ENCODE results near the gene AURKA. TPM values are rescaled to one million over a fixed set of nuclear protein-coding genes. Genes with fewer than 3 reads are reported as not detected.
A peak's percentile ranks its signal among the peaks of the same experiment; 100 is the strongest.

Gene AURKA
- total RNA-seq, 1 experiment from 2014 or later: 139 TPM

- Histone ChIP-seq H4K20me1 (ENCODE audit: low read length) (no peaks in the 10 kb centered on the region), H3K4me2 (ENCODE audit: low read length) (no peak overlapping the region), H3K27me3 (ENCODE audit: low read length) (peaks cover 24% of the 10 kb centered on the region; the same call in 1 of the 2 replicates), H3K4me1 (ENCODE audit: insufficient read depth, low read length) (no peaks in the 10 kb centered on the region), H3K27ac (ENCODE audit: low read length) (no peak overlapping the region), H3F3A (ENCODE audit: low read length, unreplicated experiment) (no peaks in the 10 kb centered on the region), H2AFZ (ENCODE audit: low read length) (no peak overlapping the region), H3K4me3 (ENCODE audit: low read length) (no peak overlapping the region), H3K36me3 (ENCODE audit: low read depth, low read length) (no peaks in the 10 kb centered on the region), H3K9me2 (replicated peaks; ENCODE audit: low read length) (no peaks in the 10 kb centered on the region), H3K9ac (ENCODE audit: low read length) (no peak overlapping the region), H3K9me3 (ENCODE audit: low read length) (no peaks in the 10 kb centered on the region), H3K79me2 (ENCODE audit: low read length) (no peaks in the 10 kb centered on the region)
- no TSS peak for BruUV-seq (replicated peaks)
- TF ChIP-seq EZH2phosphoT487 (IDR thresholded peaks at IDR 0.05; ENCODE audit: borderline replicate concordance, low read length) (no peak), EZH2 (IDR thresholded peaks at IDR 0.05; ENCODE audit: low read length, unreplicated experiment) (no peak), CTCF (conservative IDR thresholded peaks at IDR 0.05; ENCODE audit: low read depth, low read length) (no peak)
- intact Hi-C loops (cut with micrococcal nuclease): no loop called here
- DNase-seq (peak; percentile 57), ATAC-seq (no peak)
- ChIA-PET POLR2A (ENCODE audit: unreplicated experiment) (no interaction called here), CTCF (no interaction called here)
These were observed 63.2 kb downstream of the AURKA start for GRCh38 chr20:56328861-56329260.

DNA sequence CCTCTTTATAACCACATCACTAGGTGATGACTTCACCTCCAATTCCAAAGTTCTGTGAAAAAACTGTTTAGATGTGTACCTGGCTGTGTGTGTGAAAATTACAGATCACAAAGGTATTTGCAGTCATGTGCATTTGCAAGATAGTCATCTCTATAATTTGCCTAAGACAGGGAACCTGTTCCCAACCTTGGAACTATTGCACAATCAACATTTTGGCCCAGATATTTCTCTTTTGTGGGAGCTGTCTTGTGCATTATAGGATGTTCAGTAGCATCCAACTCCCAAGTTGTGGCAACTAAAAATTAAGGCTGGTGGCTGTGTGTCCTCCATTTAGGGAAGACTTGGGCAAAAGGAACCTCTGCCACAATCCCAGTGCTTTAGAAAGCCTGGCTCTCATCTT lies 67.2 kb downstream of the AURKA start:
- no peak for TF ChIP-seq CTCF (conservative IDR thresholded peaks at IDR 0.05; ENCODE audit: low read depth, low read length)
- no peak for TF ChIP-seq EZH2phosphoT487 (IDR thresholded peaks at IDR 0.05; ENCODE audit: borderline replicate concordance, low read length)
- TF ChIP-seq EZH2 (IDR thresholded peaks at IDR 0.05; ENCODE audit: low read length, unreplicated experiment): no peak
- no peaks in the 10 kb centered on the region for H3K9me2 ChIP-seq (replicated peaks; ENCODE audit: low read length)
- no peaks in the 10 kb centered on the region for H3K4me1 ChIP-seq (ENCODE audit: insufficient read depth, low read length)
- H3K27ac ChIP-seq (ENCODE audit: low read length): no peak overlapping the region
- no peak overlapping the region for H2AFZ ChIP-seq (ENCODE audit: low read length)
- no TSS peak for BruUV-seq (replicated peaks)
- intact Hi-C loops (cut with micrococcal nuclease): no loop called here
- H3F3A ChIP-seq (ENCODE audit: low read length, unreplicated experiment): no peaks in the 10 kb centered on the region
- peaks cover 39% of the 10 kb centered on the region; the same call in 1 of the 2 replicates for H3K27me3 ChIP-seq (ENCODE audit: low read length)
- H3K4me3 ChIP-seq (ENCODE audit: low read length): no peak overlapping the region
- H3K36me3 ChIP-seq (ENCODE audit: low read depth, low read length): no peaks in the 10 kb centered on the region
- H3K4me2 ChIP-seq (ENCODE audit: low read length): no peak overlapping the region
- no peaks in the 10 kb centered on the region for H4K20me1 ChIP-seq (ENCODE audit: low read length)
- no peak overlapping the region for H3K9ac ChIP-seq (ENCODE audit: low read length)
- DNase-seq (no peak), ATAC-seq (no peak)
- no peaks in the 10 kb centered on the region for H3K79me2 ChIP-seq (ENCODE audit: low read length)
- CTCF ChIA-PET: no interaction called here
- H3K9me3 ChIP-seq (ENCODE audit: low read length): no peaks in the 10 kb centered on the region
- POLR2A ChIA-PET (ENCODE audit: unreplicated experiment): no interaction called here

GRCh38 chr20:56323656-56324055 lies 68.4 kb downstream of the AURKA start:
- H3K27me3 ChIP-seq (ENCODE audit: low read length): peaks cover 39% of the 10 kb centered on the region; the same call in 1 of the 2 replicates
- H3K9me3 ChIP-seq (ENCODE audit: low read length): no peaks in the 10 kb centered on the region
- H2AFZ ChIP-seq (ENCODE audit: low read length): no peak overlapping the region
- ChIA-PET CTCF (no interaction called here), POLR2A (ENCODE audit: unreplicated experiment) (no interaction called here)
- H4K20me1 ChIP-seq (ENCODE audit: low read length): no peaks in the 10 kb centered on the region
- no peaks in the 10 kb centered on the region for H3K79me2 ChIP-seq (ENCODE audit: low read length)
- H3K4me1 ChIP-seq (ENCODE audit: insufficient read depth, low read length): no peaks in the 10 kb centered on the region
- TF ChIP-seq EZH2 (IDR thresholded peaks at IDR 0.05; ENCODE audit: low read length, unreplicated experiment) (no peak), CTCF (conservative IDR thresholded peaks at IDR 0.05; ENCODE audit: low read depth, low read length) (no peak), EZH2phosphoT487 (IDR thresholded peaks at IDR 0.05; ENCODE audit: borderline replicate concordance, low read length) (no peak)
- H3K9ac ChIP-seq (ENCODE audit: low read length): no peak overlapping the region
- intact Hi-C loops (cut with micrococcal nuclease): no loop called here
- DNase-seq (no peak), ATAC-seq (no peak)
- BruUV-seq (replicated peaks): no TSS peak
- no peaks in the 10 kb centered on the region for H3K36me3 ChIP-seq (ENCODE audit: low read depth, low read length)
- H3F3A ChIP-seq (ENCODE audit: low read length, unreplicated experiment): no peaks in the 10 kb centered on the region
- no peak overlapping the region for H3K27ac ChIP-seq (ENCODE audit: low read length)
- H3K4me2 ChIP-seq (ENCODE audit: low read length): no peak overlapping the region
- H3K9me2 ChIP-seq (replicated peaks; ENCODE audit: low read length): no peaks in the 10 kb centered on the region
- no peak overlapping the region for H3K4me3 ChIP-seq (ENCODE audit: low read length)
